22Rv1 (cell line): Measurements from ENCODE around the gene RTL10.

Experiments
- H3K27ac ChIP-seq: fragments of 450-650 bp; 2 replicates; pipeline ENCODE4 v1.5.1; 2017
- ZFX ChIP-seq: fragments of 450-650 bp; IDR thresholded peaks from 2 replicates; pipeline ENCODE4 v1.6.1; 2017; ENCODE audit warnings: antibody characterized with exemption, borderline replicate concordance
- TF ChIP-seq, protein P1 (sequence below): fragments of 450-650 bp; IDR thresholded peaks from 2 replicates; pipeline ENCODE4 v1.5.1; 2017; ENCODE audit warnings: mild to moderate bottlenecking

Gene RTL10

DNA sequence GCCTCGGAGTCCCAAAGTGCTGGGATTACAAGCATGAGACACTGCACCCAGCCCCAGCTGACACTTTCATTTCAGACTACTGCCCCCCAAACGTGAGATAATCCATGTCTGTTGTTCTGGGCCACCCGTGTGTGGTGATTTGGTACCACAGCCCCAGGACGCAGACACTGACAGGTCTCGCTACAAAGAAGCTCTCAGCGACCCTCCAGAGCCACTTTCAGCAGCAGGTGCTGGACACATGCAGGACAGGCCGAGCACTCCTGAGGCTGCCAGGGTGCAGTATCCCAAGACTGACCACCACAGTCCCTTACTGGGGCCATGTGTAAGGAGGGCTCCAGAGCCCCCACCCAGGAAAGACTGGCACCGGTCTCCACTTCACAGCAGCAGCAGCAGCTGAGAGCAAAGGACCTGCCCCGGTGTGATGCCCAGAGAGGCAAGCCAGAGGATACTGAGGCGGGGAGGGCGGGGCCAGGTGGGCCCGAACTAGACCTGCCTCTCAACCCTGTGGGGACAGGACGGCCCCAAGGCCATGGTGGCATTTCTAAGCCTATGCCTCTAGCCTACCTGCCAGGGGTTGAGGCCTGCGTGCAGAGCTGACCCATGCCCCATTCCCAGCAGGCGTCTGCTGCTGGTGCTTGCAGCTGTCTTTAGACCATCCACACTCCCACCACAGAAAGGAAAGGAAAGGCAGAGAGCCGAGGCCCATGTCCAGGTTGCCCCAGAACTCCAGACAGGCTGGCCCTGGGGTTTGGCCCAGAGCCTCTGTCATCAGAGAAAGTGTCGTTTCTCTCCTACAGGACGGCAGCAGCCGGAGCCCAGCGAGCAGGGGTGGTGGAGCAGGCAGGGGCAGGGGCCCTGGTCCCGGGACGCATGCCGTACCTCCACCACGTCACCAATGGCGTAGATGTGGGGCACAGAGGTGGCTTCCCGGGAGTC, 28.0 kb upstream of the RTL10 start:
- TF ChIP-seq, protein P1, sequence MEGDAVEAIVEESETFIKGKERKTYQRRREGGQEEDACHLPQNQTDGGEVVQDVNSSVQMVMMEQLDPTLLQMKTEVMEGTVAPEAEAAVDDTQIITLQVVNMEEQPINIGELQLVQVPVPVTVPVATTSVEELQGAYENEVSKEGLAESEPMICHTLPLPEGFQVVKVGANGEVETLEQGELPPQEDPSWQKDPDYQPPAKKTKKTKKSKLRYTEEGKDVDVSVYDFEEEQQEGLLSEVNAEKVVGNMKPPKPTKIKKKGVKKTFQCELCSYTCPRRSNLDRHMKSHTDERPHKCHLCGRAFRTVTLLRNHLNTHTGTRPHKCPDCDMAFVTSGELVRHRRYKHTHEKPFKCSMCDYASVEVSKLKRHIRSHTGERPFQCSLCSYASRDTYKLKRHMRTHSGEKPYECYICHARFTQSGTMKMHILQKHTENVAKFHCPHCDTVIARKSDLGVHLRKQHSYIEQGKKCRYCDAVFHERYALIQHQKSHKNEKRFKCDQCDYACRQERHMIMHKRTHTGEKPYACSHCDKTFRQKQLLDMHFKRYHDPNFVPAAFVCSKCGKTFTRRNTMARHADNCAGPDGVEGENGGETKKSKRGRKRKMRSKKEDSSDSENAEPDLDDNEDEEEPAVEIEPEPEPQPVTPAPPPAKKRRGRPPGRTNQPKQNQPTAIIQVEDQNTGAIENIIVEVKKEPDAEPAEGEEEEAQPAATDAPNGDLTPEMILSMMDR: no peak
- no peak for TF ChIP-seq ZFX
- H3K27ac ChIP-seq: no peak overlapping the region

DNA sequence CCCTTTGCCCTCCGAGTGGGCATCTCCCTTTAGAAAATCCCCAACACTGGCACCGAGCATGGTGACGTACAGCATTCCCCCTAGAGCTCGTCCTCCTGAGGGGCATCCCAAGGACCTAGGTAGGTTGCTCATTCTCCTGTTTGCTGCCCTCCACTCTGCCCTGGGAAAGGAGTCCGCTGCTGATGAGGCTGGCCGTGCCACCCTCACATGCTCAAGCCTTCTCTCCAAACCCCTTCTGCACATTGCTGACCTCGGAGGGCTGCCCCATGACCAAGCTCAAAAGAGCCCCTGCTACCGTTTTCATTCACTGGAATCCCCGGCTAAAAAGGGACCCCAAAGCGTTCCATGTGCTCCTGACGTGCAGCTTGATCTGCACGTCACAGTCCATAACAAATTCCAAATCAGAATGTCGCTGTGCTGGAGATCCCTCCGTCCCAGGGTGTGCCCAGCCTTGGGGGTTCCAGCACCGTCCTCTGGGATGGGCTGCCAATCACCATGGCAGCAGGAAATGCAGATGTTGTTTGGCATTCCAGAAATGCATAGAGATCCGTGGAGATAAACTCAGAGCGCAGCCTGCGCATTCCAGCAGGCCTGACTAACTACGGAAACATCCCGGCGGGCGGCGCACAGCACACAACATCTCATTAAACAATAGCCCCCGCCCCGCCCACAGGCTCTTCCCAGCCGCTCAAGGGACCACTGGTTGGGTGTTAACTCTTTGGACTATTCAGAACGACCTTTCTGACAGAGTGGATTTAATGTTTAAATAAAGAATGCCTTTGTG, 26.3 kb upstream of the RTL10 start:
- TF ChIP-seq ZFX: no peak
- TF ChIP-seq, protein P1: no peak
- no peak overlapping the region for H3K27ac ChIP-seq

DNA sequence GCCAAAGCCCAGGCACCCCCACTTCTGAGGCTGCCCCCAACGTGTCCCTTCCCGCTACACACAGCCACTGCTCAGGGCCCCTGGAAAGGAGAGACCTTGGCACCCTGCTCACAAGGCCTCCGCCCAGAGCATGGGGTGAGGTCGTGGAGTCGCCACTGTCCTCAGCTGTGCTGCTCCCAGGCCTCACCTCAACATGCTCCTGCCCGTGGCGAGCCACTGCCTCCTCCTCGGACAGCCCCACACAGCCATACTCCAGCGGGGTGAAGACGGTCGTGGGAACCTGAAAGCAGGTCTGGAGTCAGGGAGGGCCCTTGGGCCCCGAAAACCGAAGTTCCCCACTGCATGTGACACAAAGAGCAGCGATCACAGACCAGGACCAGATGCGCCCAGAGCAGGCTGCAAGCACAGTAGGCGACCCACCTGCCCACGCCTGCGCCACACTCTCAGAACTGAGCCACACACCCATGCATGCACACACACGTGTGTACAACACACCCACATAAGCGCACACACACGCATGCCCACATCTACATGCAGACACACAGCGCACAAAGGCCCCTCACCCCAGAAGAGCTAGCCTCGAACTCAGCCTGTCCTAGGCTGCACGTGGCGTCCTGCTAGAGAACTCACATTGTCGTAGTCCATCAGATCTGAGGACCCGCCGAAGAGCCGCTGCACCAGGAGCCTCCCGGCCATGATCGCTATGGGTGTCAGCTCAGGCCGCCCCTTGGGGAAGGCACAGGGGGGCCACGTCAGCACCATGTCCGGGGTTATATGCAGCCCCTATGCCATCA, 25.5 kb upstream of the RTL10 start:
- no peak overlapping the region for H3K27ac ChIP-seq

DNA sequence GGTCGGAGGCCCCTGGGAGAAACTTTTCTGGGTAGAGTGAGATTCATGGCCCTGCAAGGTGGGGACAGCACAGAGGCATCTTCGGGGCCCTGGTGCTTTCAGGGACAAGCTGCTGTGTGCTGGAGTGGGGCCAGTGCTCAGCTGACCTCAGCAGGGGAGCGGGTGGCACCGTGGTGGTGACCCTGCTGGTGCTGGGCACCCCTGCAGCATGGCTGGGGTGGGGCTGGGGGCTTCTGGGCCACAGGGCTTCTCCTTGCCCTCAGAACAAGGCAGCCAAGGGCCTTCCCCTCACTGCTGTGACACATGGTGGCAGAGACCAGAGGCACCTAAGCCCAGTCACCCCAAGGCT, 24.9 kb upstream of the RTL10 start:
- no peak overlapping the region for H3K27ac ChIP-seq
- no peak for TF ChIP-seq ZFX
- TF ChIP-seq, protein P1: no peak

More for the DNA sequence above, 25.5 kb upstream of the RTL10 start:
- TF ChIP-seq ZFX: no peak
- TF ChIP-seq, protein P1: no peak

DNA sequence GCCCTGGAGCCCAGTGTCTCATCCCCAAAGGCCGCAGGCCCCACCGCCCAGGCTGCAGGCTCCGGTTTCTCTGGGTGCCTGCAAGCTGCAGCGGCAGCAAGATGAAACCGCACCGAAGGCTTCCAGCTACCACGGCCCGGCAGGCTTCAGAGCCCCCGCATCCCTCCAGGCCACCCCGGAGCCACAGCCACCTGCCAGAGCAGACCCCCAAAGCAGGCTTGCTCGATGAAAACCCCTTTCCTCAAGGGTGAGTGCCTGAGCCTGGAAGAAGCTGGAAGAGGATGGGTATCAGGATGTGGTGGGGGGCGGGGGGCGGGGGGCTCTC, 24.5 kb upstream of the RTL10 start:
- no peak overlapping the region for H3K27ac ChIP-seq
- TF ChIP-seq ZFX: no peak
- TF ChIP-seq, protein P1: no peak

DNA sequence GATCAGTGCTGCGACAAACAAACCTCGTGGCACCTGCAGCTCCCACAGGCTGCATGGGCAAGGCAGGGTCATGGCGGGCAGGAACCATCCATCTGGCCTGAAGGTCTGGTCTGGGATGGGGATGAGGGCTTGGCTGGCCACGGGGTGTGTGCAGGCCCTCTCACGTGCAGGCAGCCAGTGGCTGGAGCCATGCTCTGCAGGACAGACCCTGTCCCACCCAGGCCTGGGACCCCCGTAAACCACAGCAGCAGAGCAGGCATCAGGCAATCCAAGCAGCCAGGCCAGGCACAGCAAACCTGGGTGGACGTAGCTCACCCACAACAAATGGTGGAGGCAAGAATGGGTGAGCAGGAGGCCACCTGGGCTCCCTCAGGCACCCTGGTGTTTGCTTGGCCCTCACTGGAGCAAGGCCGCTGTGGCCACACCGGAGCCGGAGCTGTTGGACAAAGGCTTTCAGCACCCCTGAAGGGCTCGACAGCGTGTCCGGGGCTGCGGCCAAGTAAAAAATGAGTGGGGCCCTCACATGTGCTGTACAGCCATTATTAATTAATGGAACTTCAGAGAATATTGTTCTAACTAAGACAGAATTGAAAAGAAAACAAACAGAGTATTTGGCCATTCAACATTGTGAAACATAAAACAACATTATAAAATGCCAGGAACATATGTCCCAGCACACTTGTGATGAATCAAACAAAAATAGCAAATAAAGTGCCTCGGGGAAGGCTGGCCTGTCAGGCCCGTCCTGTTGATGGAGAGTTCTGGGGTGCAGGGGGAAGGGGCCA, 24.0 kb upstream of the RTL10 start:
- TF ChIP-seq, protein P1: no peak
- TF ChIP-seq ZFX: no peak
- H3K27ac ChIP-seq: no peak overlapping the region
